CD8-positive, alpha-beta memory T cell (primary cell): ENCODE data around the gene TGFB3. TPM values are rescaled to one million over a fixed set of nuclear protein-coding genes. Genes with fewer than 3 reads are reported as not detected.
"Not testable (repeated sequence)": the region's sequence is repeated elsewhere in the genome, so short reads cannot be mapped to it uniquely, and the experiment has no call there.

Experiments
- CTCF ChIA-PET: fragments of 350-600 bp; sonication (Branson Sonifier 250); formaldehyde crosslinking; loops from one replicate; lab custom pipeline; 2021; ENCODE audit warnings: antibody characterized with exemption; lab: Charles Lee
- POLR2A ChIA-PET: fragments of 350-600 bp; sonication (Branson Sonifier 250); formaldehyde crosslinking; loops from one replicate; lab custom pipeline; 2021; ENCODE audit warnings: antibody characterized with exemption; lab: Charles Lee
- DNase-seq, 5 donors: peaks; one replicate each; pipeline versions ENCODE4 v3.0.0 to v3.0.0-alpha.2; 2020 to 2022; ENCODE audit warnings: mixed read lengths in 1 of 5
- H3K27ac ChIP-seq: one replicate; pipeline ENCODE4 v1.7.0; 2013; ENCODE audit warnings: low read depth, mild to moderate bottlenecking, low read length, moderate library complexity
- H3K27me3 ChIP-seq: 2 replicates; pipeline ENCODE4 v1.7.0; 2013; ENCODE audit warnings: low read length, mild to moderate bottlenecking; ENCODE audit not compliant: insufficient read depth, poor library complexity, severe bottlenecking
- H3K36me3 ChIP-seq: 2 replicates; pipeline ENCODE4 v1.7.0; 2013; ENCODE audit warnings: mild to moderate bottlenecking, low read length, moderate library complexity; ENCODE audit not compliant: insufficient read depth
- H3K4me1 ChIP-seq: 2 replicates; pipeline ENCODE4 v1.7.0; 2013; ENCODE audit warnings: mild to moderate bottlenecking, low read length, moderate library complexity; ENCODE audit not compliant: insufficient read depth
- H3K4me3 ChIP-seq: 2 replicates; pipeline ENCODE4 v1.7.0; 2013; ENCODE audit warnings: mild to moderate bottlenecking, low read length
- H3K9me3 ChIP-seq: 2 replicates; pipeline ENCODE4 v1.7.0; 2013; ENCODE audit warnings: mild to moderate bottlenecking, low read length
- H3K27ac Mint-ChIP-seq, 8 donors: one replicate each; pipeline ENCODE4 v1.8.0; 2020 to 2021; ENCODE audit warnings: mixed read lengths in 8 of 8, mild to moderate bottlenecking in 6 of 8, inconsistent platforms in 3 of 8, moderate library complexity in 3 of 8
- H3K27me3 Mint-ChIP-seq, 2 donors: one replicate each; pipeline ENCODE4 v1.8.0; 2020 to 2021; ENCODE audit warnings: mixed read lengths in 2 of 2, mild to moderate bottlenecking in 1 of 2, moderate library complexity in 1 of 2
- H3K36me3 Mint-ChIP-seq, 3 donors: one replicate each; pipeline ENCODE4 v1.8.0; 2020 to 2021; ENCODE audit warnings: mixed read lengths in 3 of 3, inconsistent platforms in 1 of 3, mild to moderate bottlenecking in 1 of 3
- H3K4me1 Mint-ChIP-seq, 3 donors: one replicate each; pipeline ENCODE4 v1.8.0; 2020 to 2021; ENCODE audit warnings: mixed read lengths in 3 of 3, inconsistent platforms in 1 of 3, mild to moderate bottlenecking in 1 of 3
- H3K4me3 Mint-ChIP-seq, 7 donors: one replicate each; pipeline ENCODE4 v1.8.0; 2020 to 2021; ENCODE audit warnings: mixed read lengths in 7 of 7, mild to moderate bottlenecking in 6 of 7, moderate library complexity in 4 of 7, inconsistent platforms in 2 of 7
- H3K9me3 Mint-ChIP-seq, 5 donors: one replicate each; pipeline ENCODE4 v1.8.0; 2020 to 2022; ENCODE audit warnings: mixed read lengths in 5 of 5, mild to moderate bottlenecking in 3 of 5, moderate library complexity in 2 of 5, inconsistent platforms in 1 of 5
- polyA plus RNA-seq: library from polyadenylated mRNA; unstranded; fragments of 300-500 nt; fragmentation: Illumina TruSeq; gene quantifications from one replicate; pipeline ENCODE4 v1.2.3, GENCODE V29; 2021
- total RNA-seq, 2 experiments: library from RNA; stranded (reverse); gene quantifications; one replicate each; pipeline ENCODE4 v1.2.3, GENCODE V29; 2021

TGFB3 gene
- total and polyA plus RNA-seq, 3 experiments from 2014 or later, result 0.32 to 2.8 (median 2.6) TPM

GRCh38 chr14:75927564-75928087, 54.2 kb downstream of the TGFB3 start:
- H3K27me3 Mint-ChIP-seq, result no peaks in the 10 kb centered on the region
- Histone ChIP-seq H3K4me1 (no peaks in the 10 kb centered on the region), H3K27ac (no peak overlapping the region), H3K27me3 (no peaks in the 10 kb centered on the region), H3K4me3 (no peak overlapping the region), H3K9me3 (no peaks in the 10 kb centered on the region), H3K36me3 (no peaks in the 10 kb centered on the region)
- ChIA-PET CTCF (no interaction called here), POLR2A (no interaction called here)
- no peak overlapping the region for H3K4me3 Mint-ChIP-seq
- no peak for DNase-seq
- no peaks in the 10 kb centered on the region for H3K4me1 Mint-ChIP-seq
- H3K36me3 Mint-ChIP-seq, result peaks cover 0 to 13% (median 0%) of the 10 kb centered on the region in 3 donors
- no peak overlapping the region for H3K27ac Mint-ChIP-seq
- no peaks in the 10 kb centered on the region for H3K9me3 Mint-ChIP-seq

- H3K36me3 ChIP-seq, result no peaks in the 10 kb centered on the region
- no peaks in the 10 kb centered on the region for H3K9me3 Mint-ChIP-seq
- H3K27ac ChIP-seq, result no peak overlapping the region
- no peak overlapping the region for H3K4me3 ChIP-seq
- H3K4me1 ChIP-seq, result no peaks in the 10 kb centered on the region
- H3K27ac Mint-ChIP-seq, result no peak overlapping the region
- H3K9me3 ChIP-seq, result no peaks in the 10 kb centered on the region
- DNase-seq, result no peak
- H3K36me3 Mint-ChIP-seq, result peaks cover 0 to 10% (median 0%) of the 10 kb centered on the region in 3 donors
- no peak overlapping the region for H3K4me3 Mint-ChIP-seq
- POLR2A ChIA-PET, result no interaction called here
- H3K27me3 Mint-ChIP-seq, result no peaks in the 10 kb centered on the region
- H3K4me1 Mint-ChIP-seq, result no peaks in the 10 kb centered on the region
- CTCF ChIA-PET, result no interaction called here
- H3K27me3 ChIP-seq, result no peaks in the 10 kb centered on the region
These were observed 55.2 kb downstream of the TGFB3 start for GRCh38 chr14:75926431-75927115.

- H3K27me3 ChIP-seq, H3K27ac ChIP-seq, H3K36me3 ChIP-seq, H3K27me3 Mint-ChIP-seq, H3K4me1 ChIP-seq, H3K4me1 Mint-ChIP-seq, H3K9me3 ChIP-seq, POLR2A ChIA-PET, H3K9me3 Mint-ChIP-seq, CTCF ChIA-PET, H3K4me3 Mint-ChIP-seq, H3K27ac Mint-ChIP-seq, DNase-seq, H3K4me3 ChIP-seq: not testable (repeated sequence)
- peaks cover 5 to 12% (median 5%) of the 10 kb centered on the region in 3 donors for H3K36me3 Mint-ChIP-seq
These were observed 56.5 kb downstream of the TGFB3 start for GRCh38 chr14:75925141-75925840.

- H3K4me1 Mint-ChIP-seq, H3K27ac ChIP-seq, H3K4me3 ChIP-seq, POLR2A ChIA-PET, H3K9me3 ChIP-seq, H3K4me3 Mint-ChIP-seq, H3K27me3 Mint-ChIP-seq, H3K36me3 ChIP-seq, H3K27me3 ChIP-seq, DNase-seq, H3K4me1 ChIP-seq, CTCF ChIA-PET, H3K9me3 Mint-ChIP-seq, H3K27ac Mint-ChIP-seq: not testable (repeated sequence)
- peaks cover 8 to 19% (median 12%) of the 10 kb centered on the region in 3 donors for H3K36me3 Mint-ChIP-seq
These were observed 61.4 kb downstream of the TGFB3 start for GRCh38 chr14:75920421-75920820.

- no peaks in the 10 kb centered on the region for H3K27me3 Mint-ChIP-seq
- Histone ChIP-seq H3K4me3 (no peak overlapping the region), H3K27ac (no peak overlapping the region), H3K36me3 (no peaks in the 10 kb centered on the region), H3K27me3 (no peaks in the 10 kb centered on the region), H3K4me1 (no peaks in the 10 kb centered on the region), H3K9me3 (no peaks in the 10 kb centered on the region)
- no peaks in the 10 kb centered on the region for H3K4me1 Mint-ChIP-seq
- H3K4me3 Mint-ChIP-seq, result no peak overlapping the region
- DNase-seq, result no peak
- peaks cover 8 to 19% (median 14%) of the 10 kb centered on the region in 3 donors for H3K36me3 Mint-ChIP-seq
- POLR2A ChIA-PET, result no interaction called here
- H3K9me3 Mint-ChIP-seq, result peaks cover 0 to 7% (median 2%) of the 10 kb centered on the region in 5 donors
- no peak overlapping the region for H3K27ac Mint-ChIP-seq
- CTCF ChIA-PET, result no interaction called here
These were observed 63.9 kb downstream of the TGFB3 start for GRCh38 chr14:75917946-75918335.

GRCh38 chr14:75917322-75917945, 64.4 kb downstream of the TGFB3 start:
- DNase-seq, result no peak
- H3K4me3 ChIP-seq, result no peak overlapping the region

GRCh38 chr14:75915045-75915444, 66.8 kb downstream of the TGFB3 start:
- no peak overlapping the region for H3K4me3 Mint-ChIP-seq
- H3K27ac Mint-ChIP-seq, result no peak overlapping the region
- CTCF ChIA-PET, result interaction anchor here (0.5 kb wide), 1 partner anchor 9 kb away, joined by 3 read pairs; no protein-coding TSS in a partner anchor
- peaks cover 7 to 11% (median 7%) of the 10 kb centered on the region in 3 donors for H3K36me3 Mint-ChIP-seq
- no peak overlapping the region for H3K4me3 ChIP-seq
- H3K27me3 Mint-ChIP-seq, result no peaks in the 10 kb centered on the region
- H3K36me3 ChIP-seq, result no peaks in the 10 kb centered on the region
- H3K9me3 ChIP-seq, result no peaks in the 10 kb centered on the region
- H3K4me1 ChIP-seq, result no peaks in the 10 kb centered on the region
- POLR2A ChIA-PET, result no interaction called here
- no peak overlapping the region for H3K27ac ChIP-seq
- peaks cover 0 to 2% (median 0%) of the 10 kb centered on the region in 5 donors for H3K9me3 Mint-ChIP-seq
- no peaks in the 10 kb centered on the region for H3K27me3 ChIP-seq
- no peaks in the 10 kb centered on the region for H3K4me1 Mint-ChIP-seq
- no peak for DNase-seq

More at GRCh38 chr14:75917322-75917945, 64.4 kb downstream of the TGFB3 start:
- H3K27ac ChIP-seq, result no peak overlapping the region
- no peaks in the 10 kb centered on the region for H3K9me3 ChIP-seq
- H3K4me1 ChIP-seq, result no peaks in the 10 kb centered on the region
- no peaks in the 10 kb centered on the region for H3K4me1 Mint-ChIP-seq
- POLR2A ChIA-PET, result no interaction called here
- H3K4me3 Mint-ChIP-seq, result no peak overlapping the region
- peaks cover 8 to 19% (median 14%) of the 10 kb centered on the region in 3 donors for H3K36me3 Mint-ChIP-seq
- H3K9me3 Mint-ChIP-seq, result peaks cover 0 to 7% (median 2%) of the 10 kb centered on the region in 5 donors
- H3K36me3 ChIP-seq, result no peaks in the 10 kb centered on the region
- no peak overlapping the region for H3K27ac Mint-ChIP-seq
- CTCF ChIA-PET, result no interaction called here
- no peaks in the 10 kb centered on the region for H3K27me3 Mint-ChIP-seq
- no peaks in the 10 kb centered on the region for H3K27me3 ChIP-seq

GRCh38 chr14:75913183-75913582, 68.6 kb downstream of the TGFB3 start:
- Mint-ChIP-seq H3K9me3 (no peaks in the 10 kb centered on the region), H3K4me3 (no peak overlapping the region), H3K27me3 (no peaks in the 10 kb centered on the region), H3K36me3 (peaks cover 0 to 9% (median 7%) of the 10 kb centered on the region in 3 donors), H3K27ac (no peak overlapping the region), H3K4me1 (no peaks in the 10 kb centered on the region)
- Histone ChIP-seq H3K4me1 (no peaks in the 10 kb centered on the region), H3K36me3 (no peaks in the 10 kb centered on the region), H3K27me3 (no peaks in the 10 kb centered on the region), H3K4me3 (no peak overlapping the region), H3K27ac (no peak overlapping the region), H3K9me3 (no peaks in the 10 kb centered on the region)
- CTCF ChIA-PET, result interaction anchor here (1.0 to 1.7 kb wide), 2 partner anchors 29 to 69 kb away, joined by 3 to 5 read pairs; partner anchors contain the start of gene TGFB3
- POLR2A ChIA-PET, result no interaction called here
- no peak for DNase-seq
